ENCODE measurements around the gene FZD4. TPM values are rescaled to one million over a fixed set of nuclear protein-coding genes. Genes with fewer than 3 reads are reported as not detected.

Gene FZD4
- total RNA-seq, 1 donor from 2014 or later, result 124 TPM

DNA sequence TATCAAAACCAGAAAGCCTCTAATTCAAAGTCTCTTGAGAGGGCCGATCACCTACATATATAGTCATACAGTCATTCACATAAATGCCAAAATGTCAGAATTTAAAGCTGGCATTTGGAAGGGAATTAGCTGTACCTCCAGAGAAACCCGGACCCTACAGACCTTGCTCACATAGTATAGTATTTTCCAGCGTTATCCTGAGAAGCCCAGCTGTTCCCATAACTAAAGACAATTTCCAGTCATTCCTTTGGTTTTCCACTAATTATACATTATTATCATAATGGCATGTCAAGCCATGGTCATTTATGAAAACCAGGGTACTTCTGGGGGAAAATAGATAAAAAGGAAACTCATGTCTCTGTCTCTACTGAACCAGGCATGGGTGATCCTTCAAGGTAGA lies 53.6 kb downstream of the FZD4 start:
- H3K27me3 ChIP-seq, result no peaks in the 10 kb centered on the region
- no peaks in the 10 kb centered on the region for H3K9me3 ChIP-seq
- H3K4me3 ChIP-seq, result no peak overlapping the region
- TF ChIP-seq, protein P1, sequence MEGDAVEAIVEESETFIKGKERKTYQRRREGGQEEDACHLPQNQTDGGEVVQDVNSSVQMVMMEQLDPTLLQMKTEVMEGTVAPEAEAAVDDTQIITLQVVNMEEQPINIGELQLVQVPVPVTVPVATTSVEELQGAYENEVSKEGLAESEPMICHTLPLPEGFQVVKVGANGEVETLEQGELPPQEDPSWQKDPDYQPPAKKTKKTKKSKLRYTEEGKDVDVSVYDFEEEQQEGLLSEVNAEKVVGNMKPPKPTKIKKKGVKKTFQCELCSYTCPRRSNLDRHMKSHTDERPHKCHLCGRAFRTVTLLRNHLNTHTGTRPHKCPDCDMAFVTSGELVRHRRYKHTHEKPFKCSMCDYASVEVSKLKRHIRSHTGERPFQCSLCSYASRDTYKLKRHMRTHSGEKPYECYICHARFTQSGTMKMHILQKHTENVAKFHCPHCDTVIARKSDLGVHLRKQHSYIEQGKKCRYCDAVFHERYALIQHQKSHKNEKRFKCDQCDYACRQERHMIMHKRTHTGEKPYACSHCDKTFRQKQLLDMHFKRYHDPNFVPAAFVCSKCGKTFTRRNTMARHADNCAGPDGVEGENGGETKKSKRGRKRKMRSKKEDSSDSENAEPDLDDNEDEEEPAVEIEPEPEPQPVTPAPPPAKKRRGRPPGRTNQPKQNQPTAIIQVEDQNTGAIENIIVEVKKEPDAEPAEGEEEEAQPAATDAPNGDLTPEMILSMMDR (IDR thresholded peaks at IDR 0.05), result no peak
- no peak for DNase-seq (ENCODE audit: low spot score in 2 of 2)
- H3K36me3 ChIP-seq, result no peaks in the 10 kb centered on the region
- H3K27ac ChIP-seq, result no peak overlapping the region
- intact Hi-C loops (cut with DNase I), result no loop called here
- H3K4me1 ChIP-seq, result peaks cover 0 to 4% of the 10 kb centered on the region in 2 donors

DNA sequence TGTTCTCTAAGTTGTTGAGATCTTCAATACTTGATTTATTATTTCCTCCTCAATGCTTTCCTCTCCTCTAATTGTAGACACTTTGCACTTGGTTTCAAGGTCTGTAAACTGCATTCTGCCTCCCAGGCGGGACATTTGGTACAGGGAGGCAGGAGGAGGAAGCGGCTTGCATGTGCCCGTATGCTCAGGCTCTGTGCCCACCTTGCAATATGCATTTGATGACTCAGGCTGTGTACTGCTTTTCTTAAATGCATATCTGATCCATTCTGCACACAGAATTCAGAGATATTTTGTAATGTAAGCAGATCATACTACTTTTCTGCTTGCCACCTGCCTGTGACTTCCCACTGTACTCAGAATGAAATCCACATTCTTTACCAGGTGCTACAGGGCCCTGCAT lies 55.0 kb downstream of the FZD4 start:
- TF ChIP-seq, protein P1 (IDR thresholded peaks at IDR 0.05), result no peak
- Histone ChIP-seq H3K27me3 (no peaks in the 10 kb centered on the region), H3K27ac (no peak overlapping the region), H3K9me3 (no peaks in the 10 kb centered on the region), H3K4me3 (no peak overlapping the region), H3K4me1 (peaks cover 0 to 4% of the 10 kb centered on the region in 2 donors), H3K36me3 (no peaks in the 10 kb centered on the region)
- no peak for DNase-seq (ENCODE audit: low spot score in 2 of 2)
- intact Hi-C loops (cut with DNase I), result no loop called here

DNA sequence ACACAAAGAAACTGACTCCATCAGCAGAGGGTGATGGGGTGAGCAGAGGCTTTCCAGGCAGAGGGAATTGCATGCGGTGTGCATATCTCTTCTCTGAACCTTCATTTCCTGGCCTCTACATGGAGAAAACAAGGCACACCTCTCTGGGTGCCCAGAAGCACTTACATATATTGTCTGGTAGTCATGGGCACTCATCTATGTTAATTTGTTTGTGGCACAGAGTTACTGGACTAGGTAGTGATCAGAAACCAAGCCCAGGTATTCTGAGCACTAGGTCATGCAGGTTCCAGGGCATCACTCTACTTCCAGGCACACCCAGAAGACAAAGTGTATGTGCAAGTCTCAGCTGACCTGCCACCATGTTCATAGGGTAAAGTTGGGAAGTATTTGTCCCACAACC lies 56.5 kb downstream of the FZD4 start:
- no peaks in the 10 kb centered on the region for H3K36me3 ChIP-seq
- H3K4me3 ChIP-seq, result no peak overlapping the region
- no peak for DNase-seq (ENCODE audit: low spot score in 2 of 2)
- H3K4me1 ChIP-seq, result peaks cover 0 to 4% of the 10 kb centered on the region in 2 donors
- TF ChIP-seq, protein P1 (IDR thresholded peaks at IDR 0.05), result no peak
- no peak overlapping the region for H3K27ac ChIP-seq
- no peaks in the 10 kb centered on the region for H3K9me3 ChIP-seq
- intact Hi-C loops (cut with DNase I), result no loop called here
- H3K27me3 ChIP-seq, result no peaks in the 10 kb centered on the region

DNA sequence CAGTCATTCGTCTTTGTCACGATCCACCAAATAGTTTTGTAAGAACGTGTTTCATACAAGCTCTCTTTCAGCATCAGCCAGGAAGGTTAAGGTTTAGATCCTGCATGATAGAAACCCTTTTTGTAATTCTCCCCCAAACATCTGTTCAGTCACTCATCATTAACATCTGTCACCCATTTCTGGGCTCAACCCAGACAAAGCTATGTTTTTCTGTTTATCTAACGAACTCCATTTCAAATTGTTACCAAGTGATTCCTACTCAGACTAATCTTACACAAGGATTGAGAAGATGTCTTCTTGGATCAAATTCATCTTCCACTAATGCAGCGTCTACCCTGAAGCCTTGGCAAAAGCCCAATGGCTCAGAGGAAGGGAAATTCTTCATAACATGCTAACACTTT lies 58.8 kb downstream of the FZD4 start:
- peaks cover 0 to 4% of the 10 kb centered on the region in 2 donors for H3K4me1 ChIP-seq
- H3K9me3 ChIP-seq, result no peaks in the 10 kb centered on the region
- no peaks in the 10 kb centered on the region for H3K27me3 ChIP-seq
- TF ChIP-seq, protein P1 (IDR thresholded peaks at IDR 0.05), result no peak
- H3K36me3 ChIP-seq, result no peaks in the 10 kb centered on the region
- no peak overlapping the region for H3K4me3 ChIP-seq
- no peak overlapping the region for H3K27ac ChIP-seq
- intact Hi-C loops (cut with DNase I), result no loop called here
- no peak for DNase-seq (ENCODE audit: low spot score in 2 of 2)

Other genes starting within 250 kb of the FZD4 start
- 184 TPM for gene PRSS23, start 154.9 kb downstream of the FZD4 start, total RNA-seq
- gene TMEM135, start 82.5 kb upstream of the FZD4 start, total RNA-seq, result 18.4 TPM

Data from ascending aorta (tissue), 2 donors.